HepG2 (cell line): ENCODE measurements around the gene SPPL2B. TPM values are rescaled to one million over a fixed set of nuclear protein-coding genes. Genes with fewer than 3 reads are reported as not detected.

Experiments
- BHLHE40 ChIP-seq: IDR thresholded peaks from 2 replicates; pipeline ENCODE4 v1.6.1; 2011; ENCODE audit warnings: low read length, improper control_type of control experiment
- DRAP1 ChIP-seq: IDR thresholded peaks from 2 replicates; pipeline ENCODE4 v1.6.1; 2016; ENCODE audit warnings: missing genetic modification reagents, missing compliant biosample characterization
- FOSL1 ChIP-seq: sonication (generic); formaldehyde crosslinking; IDR thresholded peaks from 2 replicates; pipeline ENCODE4 v1.9.0; 2021; ENCODE audit warnings: missing genetic modification reagents, borderline replicate concordance
- FOXM1 ChIP-seq: sonication (generic); formaldehyde crosslinking; IDR thresholded peaks from 2 replicates; pipeline ENCODE4 v1.5.0; 2020; ENCODE audit warnings: missing genetic modification reagents
- FOXO4 ChIP-seq: sonication (generic); formaldehyde crosslinking; conservative IDR thresholded peaks from 2 replicates; pipeline ENCODE4 v1.8.1; 2023; ENCODE audit warnings: missing genetic modification reagents
- HMG20B ChIP-seq: conservative IDR thresholded peaks from 2 replicates; pipeline ENCODE4 v1.6.1; 2016; ENCODE audit warnings: missing genetic modification reagents, missing compliant biosample characterization
- KLF16 ChIP-seq, 2 experiments: sonication (generic) in 1 of 2; formaldehyde crosslinking in 1 of 2; IDR thresholded peaks; 2 replicates each; pipeline versions ENCODE4 v1.6.1 to v1.8.0; 2016 to 2023; ENCODE audit warnings: missing genetic modification reagents in 2 of 2, missing compliant biosample characterization in 1 of 2
- MYC ChIP-seq: sonication (generic); formaldehyde crosslinking; IDR thresholded peaks from 2 replicates; pipeline ENCODE4 v1.9.0; 2021; ENCODE audit warnings: missing genetic modification reagents, borderline replicate concordance
- PHF21A ChIP-seq: sonication (generic); formaldehyde crosslinking; IDR thresholded peaks from 2 replicates; pipeline ENCODE4 v1.5.0; 2020; ENCODE audit warnings: mild to moderate bottlenecking, missing genetic modification reagents
- POGZ ChIP-seq: sonication (generic); formaldehyde crosslinking; IDR thresholded peaks from 2 replicates; pipeline ENCODE4 v1.4.0; 2020; ENCODE audit warnings: mild to moderate bottlenecking, missing genetic modification reagents
- PPARG ChIP-seq: conservative IDR thresholded peaks from 2 replicates; pipeline ENCODE4 v1.6.1; 2016; ENCODE audit warnings: missing biosample characterization, missing genetic modification reagents
- RFXAP ChIP-seq: sonication (generic); formaldehyde crosslinking; IDR thresholded peaks from 2 replicates; pipeline ENCODE4 v1.4.0; 2020; ENCODE audit warnings: missing genetic modification reagents, borderline replicate concordance
- TARDBP ChIP-seq: sonication (generic); formaldehyde crosslinking; IDR thresholded peaks from 2 replicates; pipeline ENCODE4 v1.8.0; 2022; ENCODE audit warnings: mild to moderate bottlenecking, missing genetic modification reagents
- ZBTB20 ChIP-seq: sonication (generic); formaldehyde crosslinking; IDR thresholded peaks from 2 replicates; pipeline ENCODE4 v1.8.1; 2023; ENCODE audit warnings: missing genetic modification reagents, low read depth, mild to moderate bottlenecking, borderline replicate concordance
- ZNF260 ChIP-seq: sonication (generic); formaldehyde crosslinking; IDR thresholded peaks from 2 replicates; pipeline ENCODE4 v1.4.0; 2020; ENCODE audit warnings: missing genetic modification reagents, low read depth, mild to moderate bottlenecking, borderline replicate concordance
- ZNF263 ChIP-seq: sonication (generic); formaldehyde crosslinking; IDR thresholded peaks from 2 replicates; pipeline ENCODE4 v1.4.0; 2020; ENCODE audit warnings: missing genetic modification reagents
- ZNF264 ChIP-seq: sonication (generic); formaldehyde crosslinking; IDR thresholded peaks from 2 replicates; pipeline ENCODE4 v1.4.0; 2020; ENCODE audit warnings: missing genetic modification reagents
- polyA plus RNA-seq, 8 experiments: library from polyadenylated mRNA; depleted of rRNA in 3 of 8; stranded (reverse) in 7 of 8; unstranded in 1 of 8; fragments of >200 nt; fragmentation: Illumina TruSeq in 4 of 8; extraction: Trizol in 4 of 8; gene quantifications; 2 replicates each; pipeline versions ENCODE4 v1.2.1 to v1.2.3, GENCODE V29; 2011 to 2016; ENCODE audit warnings: low read depth in 4 of 8, missing spikeins in 1 of 8, mixed read lengths in 1 of 8; ENCODE audit not compliant: insufficient read depth in 1 of 8
- total RNA-seq, 5 experiments: library from RNA; depleted of rRNA; stranded (reverse); fragments of >200 nt; fragmentation: Illumina TruSeq; extraction: Trizol; gene quantifications; 2 replicates each; pipeline ENCODE4 v1.2.3, GENCODE V29; 2016; ENCODE audit warnings: low read depth in 1 of 5
- TF ChIP-seq, protein P1 (sequence below): sonication (generic); formaldehyde crosslinking; conservative IDR thresholded peaks from 2 replicates; pipeline ENCODE4 v1.4.0; 2020; ENCODE audit warnings: mild to moderate bottlenecking, missing genetic modification reagents, moderate library complexity
- TF ChIP-seq, protein P2 (sequence below): sonication (generic); formaldehyde crosslinking; IDR thresholded peaks from 2 replicates; pipeline ENCODE4 v1.4.0; 2020; ENCODE audit warnings: missing genetic modification reagents, borderline replicate concordance

The SPPL2B gene
- total and polyA plus RNA-seq, 2 of the 13 experiments (the other 11 are each of a cell fraction or from before 2014, with no cell fraction given): 14.9 to 15.2 TPM

- TF ChIP-seq PHF21A (CRISPR knock-in tag): peak; percentile 59; the same call in 1 of the 2 replicates
- no peak for TF ChIP-seq HMG20B (CRISPR knock-in tag)
- no peak for TF ChIP-seq FOXM1 (CRISPR knock-in tag)
- no peak for TF ChIP-seq ZNF264
- TF ChIP-seq, protein P1, sequence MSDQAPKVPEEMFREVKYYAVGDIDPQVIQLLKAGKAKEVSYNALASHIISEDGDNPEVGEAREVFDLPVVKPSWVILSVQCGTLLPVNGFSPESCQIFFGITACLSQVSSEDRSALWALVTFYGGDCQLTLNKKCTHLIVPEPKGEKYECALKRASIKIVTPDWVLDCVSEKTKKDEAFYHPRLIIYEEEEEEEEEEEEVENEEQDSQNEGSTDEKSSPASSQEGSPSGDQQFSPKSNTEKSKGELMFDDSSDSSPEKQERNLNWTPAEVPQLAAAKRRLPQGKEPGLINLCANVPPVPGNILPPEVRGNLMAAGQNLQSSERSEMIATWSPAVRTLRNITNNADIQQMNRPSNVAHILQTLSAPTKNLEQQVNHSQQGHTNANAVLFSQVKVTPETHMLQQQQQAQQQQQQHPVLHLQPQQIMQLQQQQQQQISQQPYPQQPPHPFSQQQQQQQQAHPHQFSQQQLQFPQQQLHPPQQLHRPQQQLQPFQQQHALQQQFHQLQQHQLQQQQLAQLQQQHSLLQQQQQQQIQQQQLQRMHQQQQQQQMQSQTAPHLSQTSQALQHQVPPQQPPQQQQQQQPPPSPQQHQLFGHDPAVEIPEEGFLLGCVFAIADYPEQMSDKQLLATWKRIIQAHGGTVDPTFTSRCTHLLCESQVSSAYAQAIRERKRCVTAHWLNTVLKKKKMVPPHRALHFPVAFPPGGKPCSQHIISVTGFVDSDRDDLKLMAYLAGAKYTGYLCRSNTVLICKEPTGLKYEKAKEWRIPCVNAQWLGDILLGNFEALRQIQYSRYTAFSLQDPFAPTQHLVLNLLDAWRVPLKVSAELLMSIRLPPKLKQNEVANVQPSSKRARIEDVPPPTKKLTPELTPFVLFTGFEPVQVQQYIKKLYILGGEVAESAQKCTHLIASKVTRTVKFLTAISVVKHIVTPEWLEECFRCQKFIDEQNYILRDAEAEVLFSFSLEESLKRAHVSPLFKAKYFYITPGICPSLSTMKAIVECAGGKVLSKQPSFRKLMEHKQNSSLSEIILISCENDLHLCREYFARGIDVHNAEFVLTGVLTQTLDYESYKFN: peak; percentile 74
- 0 out of 2 replicates have a peak, but pooled peaks have one; percentile 39 for TF ChIP-seq TARDBP (CRISPR knock-in tag)
- peak; percentile 71 for TF ChIP-seq BHLHE40
- no peak for TF ChIP-seq POGZ
- TF ChIP-seq ZBTB20: no peak
- no peak for TF ChIP-seq FOXO4 (CRISPR knock-in tag)
- TF ChIP-seq, protein P2, sequence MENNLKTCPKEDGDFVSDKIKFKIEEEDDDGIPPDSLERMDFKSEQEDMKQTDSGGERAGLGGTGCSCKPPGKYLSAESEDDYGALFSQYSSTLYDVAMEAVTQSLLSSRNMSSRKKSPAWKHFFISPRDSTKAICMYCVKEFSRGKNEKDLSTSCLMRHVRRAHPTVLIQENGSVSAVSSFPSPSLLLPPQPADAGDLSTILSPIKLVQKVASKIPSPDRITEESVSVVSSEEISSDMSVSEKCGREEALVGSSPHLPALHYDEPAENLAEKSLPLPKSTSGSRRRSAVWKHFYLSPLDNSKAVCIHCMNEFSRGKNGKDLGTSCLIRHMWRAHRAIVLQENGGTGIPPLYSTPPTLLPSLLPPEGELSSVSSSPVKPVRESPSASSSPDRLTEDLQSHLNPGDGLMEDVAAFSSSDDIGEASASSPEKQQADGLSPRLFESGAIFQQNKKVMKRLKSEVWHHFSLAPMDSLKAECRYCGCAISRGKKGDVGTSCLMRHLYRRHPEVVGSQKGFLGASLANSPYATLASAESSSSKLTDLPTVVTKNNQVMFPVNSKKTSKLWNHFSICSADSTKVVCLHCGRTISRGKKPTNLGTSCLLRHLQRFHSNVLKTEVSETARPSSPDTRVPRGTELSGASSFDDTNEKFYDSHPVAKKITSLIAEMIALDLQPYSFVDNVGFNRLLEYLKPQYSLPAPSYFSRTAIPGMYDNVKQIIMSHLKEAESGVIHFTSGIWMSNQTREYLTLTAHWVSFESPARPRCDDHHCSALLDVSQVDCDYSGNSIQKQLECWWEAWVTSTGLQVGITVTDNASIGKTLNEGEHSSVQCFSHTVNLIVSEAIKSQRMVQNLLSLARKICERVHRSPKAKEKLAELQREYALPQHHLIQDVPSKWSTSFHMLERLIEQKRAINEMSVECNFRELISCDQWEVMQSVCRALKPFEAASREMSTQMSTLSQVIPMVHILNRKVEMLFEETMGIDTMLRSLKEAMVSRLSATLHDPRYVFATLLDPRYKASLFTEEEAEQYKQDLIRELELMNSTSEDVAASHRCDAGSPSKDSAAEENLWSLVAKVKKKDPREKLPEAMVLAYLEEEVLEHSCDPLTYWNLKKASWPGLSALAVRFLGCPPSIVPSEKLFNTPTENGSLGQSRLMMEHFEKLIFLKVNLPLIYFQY (CRISPR knock-in tag): no peak; the same call in 1 of the 2 replicates
- TF ChIP-seq PPARG (CRISPR knock-in tag): no peak
- no peak for TF ChIP-seq FOSL1 (CRISPR knock-in tag)
- TF ChIP-seq MYC: peak; percentile 14; the same call in 1 of the 2 replicates
- peak in 1 of 2 experiments; percentile 62; a peak in 2 of 4 replicates for TF ChIP-seq KLF16 (CRISPR knock-in tag; IDR thresholded peaks at IDR 0.05)
- TF ChIP-seq DRAP1 (CRISPR knock-in tag): peak; percentile 33; the same call in 1 of the 2 replicates
- no peak for TF ChIP-seq ZNF260
- TF ChIP-seq ZNF263 (CRISPR knock-in tag): no peak
- no peak for TF ChIP-seq RFXAP (CRISPR knock-in tag)
Measured at GRCh38 chr19:2394442-2395292, 66.2 kb downstream of the SPPL2B start (continued).
